Mesenchymal stem cell (in vitro differentiated cells and primary cell): Measurements from ENCODE around the gene MIF4GD.
"Not testable (repeated sequence)": the region's sequence is repeated elsewhere in the genome, so short reads cannot be mapped to it uniquely, and the experiment has no call there.

ENCODE experiments used
- DNase-seq: peaks from one replicate; pipeline ENCODE4 v3.0.0-alpha.2; 2013
- H2AFZ ChIP-seq: one replicate; pipeline ENCODE4 v1.6.1; 2013; ENCODE audit warnings: low read depth, mild to moderate bottlenecking, control low read depth, inconsistent platforms, low read length, moderate library complexity
- H2AK5ac ChIP-seq: 2 replicates; pipeline ENCODE4 v1.6.1; 2013; ENCODE audit warnings: low read length, moderate library complexity, mild to moderate bottlenecking, inconsistent platforms; ENCODE audit not compliant: severe bottlenecking
- H2BK120ac ChIP-seq: one replicate; pipeline ENCODE4 v1.6.1; 2013; ENCODE audit warnings: low read depth, mild to moderate bottlenecking, inconsistent platforms, low read length, moderate library complexity
- H2BK12ac ChIP-seq, 2 experiments: one replicate each; pipeline ENCODE4 v1.6.1; 2013; ENCODE audit warnings: inconsistent platforms in 2 of 2, low read length in 2 of 2, mild to moderate bottlenecking in 2 of 2, moderate library complexity in 2 of 2, control low read depth in 1 of 2
- H2BK15ac ChIP-seq: one replicate; pipeline ENCODE4 v1.6.1; 2013; ENCODE audit warnings: mild to moderate bottlenecking, low read depth, inconsistent platforms; ENCODE audit not compliant: poor library complexity, severe bottlenecking
- H2BK5ac ChIP-seq: 2 replicates; pipeline ENCODE4 v1.6.1; 2013; ENCODE audit warnings: low read depth, mild to moderate bottlenecking, low read length, control low read depth, inconsistent platforms; ENCODE audit not compliant: poor library complexity, severe bottlenecking
- H3K14ac ChIP-seq, 2 experiments: one replicate each; pipeline ENCODE4 v1.6.1; 2013; ENCODE audit warnings: inconsistent platforms in 2 of 2, low read length in 2 of 2, control low read depth in 1 of 2, mild to moderate bottlenecking in 1 of 2, moderate library complexity in 1 of 2
- H3K18ac ChIP-seq, 2 experiments: one replicate each; pipeline ENCODE4 v1.6.1; 2013; ENCODE audit warnings: inconsistent platforms in 2 of 2, low read length in 2 of 2, control low read depth in 1 of 2, low read depth in 1 of 2, mild to moderate bottlenecking in 1 of 2
- H3K23ac ChIP-seq, 2 experiments: one replicate each; pipeline ENCODE4 v1.6.1; 2013; ENCODE audit warnings: inconsistent platforms in 2 of 2, low read length in 2 of 2, mild to moderate bottlenecking in 2 of 2, moderate library complexity in 2 of 2, control low read depth in 1 of 2
- H3K27ac ChIP-seq: 2 replicates; pipeline ENCODE4 v1.5.1; 2013; ENCODE audit warnings: mild to moderate bottlenecking, moderate library complexity, low read length, control low read depth, inconsistent platforms; ENCODE audit not compliant: poor library complexity, severe bottlenecking
- H3K27me3 ChIP-seq, 2 experiments: 2 replicates each; pipeline versions ENCODE4 v1.6.1 to v1.7.0; 2013; ENCODE audit warnings: low read length in 2 of 2, mild to moderate bottlenecking in 2 of 2, moderate library complexity in 2 of 2, control low read depth in 1 of 2, inconsistent platforms in 1 of 2; ENCODE audit not compliant: control insufficient read depth in 1 of 2, insufficient read depth in 1 of 2
- H3K36me3 ChIP-seq, 2 experiments: 2 replicates each; pipeline versions ENCODE4 v1.6.1 to v1.7.0; 2013; ENCODE audit warnings: low read length in 2 of 2, control low read depth in 1 of 2, inconsistent platforms in 1 of 2, low read depth in 1 of 2, mild to moderate bottlenecking in 1 of 2; ENCODE audit not compliant: insufficient read depth in 2 of 2, control insufficient read depth in 1 of 2
- H3K4ac ChIP-seq, 2 experiments: one replicate each; pipeline ENCODE4 v1.6.1; 2013; ENCODE audit warnings: inconsistent platforms in 2 of 2, low read length in 2 of 2, mild to moderate bottlenecking in 2 of 2, moderate library complexity in 2 of 2, control low read depth in 1 of 2, low read depth in 1 of 2
- H3K4me1 ChIP-seq: 2 replicates; pipeline ENCODE4 v1.6.1; 2013; ENCODE audit warnings: low read depth, low read length, control low read depth; ENCODE audit not compliant: control insufficient read depth, insufficient read depth
- H3K4me2 ChIP-seq: 2 replicates; pipeline ENCODE4 v1.6.1; 2013; ENCODE audit warnings: low read length, mild to moderate bottlenecking, inconsistent platforms; ENCODE audit not compliant: poor library complexity, severe bottlenecking
- H3K4me3 ChIP-seq, 2 experiments: 2 replicates each; pipeline versions ENCODE4 v1.5.1 to v1.7.0; 2013; ENCODE audit warnings: low read length in 2 of 2, mild to moderate bottlenecking in 2 of 2, control low read depth in 1 of 2, low read depth in 1 of 2; ENCODE audit not compliant: insufficient read depth in 1 of 2
- H3K79me1 ChIP-seq: replicated peaks from 2 replicates; pipeline ENCODE4 v1.6.1; 2013; ENCODE audit warnings: mild to moderate bottlenecking, control low read depth, low read length, inconsistent platforms; ENCODE audit not compliant: poor library complexity, severe bottlenecking
- H3K9ac ChIP-seq: 2 replicates; pipeline ENCODE4 v1.7.0; 2013; ENCODE audit warnings: mild to moderate bottlenecking, low read length, moderate library complexity
- H3K9me3 ChIP-seq: 2 replicates; pipeline ENCODE4 v1.7.0; 2013; ENCODE audit warnings: mild to moderate bottlenecking, low read length; ENCODE audit not compliant: control insufficient read depth
- H4K8ac ChIP-seq: one replicate; pipeline ENCODE4 v1.6.1; 2013; ENCODE audit warnings: inconsistent platforms, mild to moderate bottlenecking, low read length, moderate library complexity
- H4K91ac ChIP-seq: one replicate; pipeline ENCODE4 v1.6.1; 2013; ENCODE audit warnings: mild to moderate bottlenecking, low read length, inconsistent platforms
- WGBS: methylation state at CpG from one replicate; pipeline ENCODE4 v1.1.7; 2013; ENCODE audit warnings: mixed read lengths; 5-methylcytosine and 5-hydroxymethylcytosine counted together

The MIF4GD gene

DNA sequence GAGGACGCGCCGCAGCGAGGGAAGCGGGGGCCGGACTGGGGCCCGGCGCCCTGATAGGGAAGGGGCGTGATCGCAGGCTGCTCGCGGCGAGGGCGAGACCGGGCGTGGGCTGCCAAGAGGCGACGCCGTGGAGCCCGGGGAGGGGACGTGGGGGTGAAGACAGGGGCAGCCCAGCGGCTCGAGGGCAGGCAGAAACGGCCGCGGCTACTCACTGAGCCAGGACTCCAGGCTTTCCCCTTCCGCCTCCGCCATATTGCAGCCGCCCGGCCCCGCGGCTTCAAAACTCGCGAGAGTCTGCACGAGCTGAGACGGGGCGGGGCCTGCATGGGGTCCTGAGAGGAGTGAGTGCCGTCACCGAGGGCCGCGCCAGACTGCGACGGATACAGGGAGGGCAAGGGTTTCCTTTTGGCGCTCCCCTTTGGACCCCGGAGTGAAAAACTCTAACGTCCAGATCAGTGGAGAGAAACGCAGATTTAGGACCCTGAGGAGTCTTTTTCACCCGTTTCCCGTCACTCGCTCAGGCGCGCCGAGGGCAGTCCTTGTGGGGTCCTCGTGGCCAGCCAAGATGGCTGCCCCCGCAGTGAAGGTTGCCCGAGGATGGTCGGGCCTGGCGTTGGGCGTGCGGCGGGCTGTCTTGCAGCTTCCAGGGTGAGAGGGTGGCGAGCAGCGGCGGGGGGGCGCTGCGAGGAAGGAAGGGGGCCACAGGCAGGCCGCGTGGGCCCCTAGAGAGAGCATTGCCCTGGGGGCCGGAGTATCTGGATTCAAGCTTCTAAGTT lies 9.5 kb downstream of the MIF4GD start, which contains the start of the genes GGA3 and MRPS7:
Gene GGA3 (minus strand): TSS at position 271 of the 776 bp plus-strand sequence. CDS start 19 bp downstream, at position 252.
Gene MRPS7 (plus strand): TSS at position 544 of the 776 bp plus-strand sequence. CDS start 22 bp downstream, at position 566.
- Histone ChIP-seq H2BK5ac (peak within 1 kb of the TSS; percentile 97), H3K4me1 (peaks cover 4% of the 10 kb centered on the region), H4K8ac (peak within 1 kb of the TSS; percentile 100), H2AFZ (peak within 1 kb of the TSS; percentile 75), H2BK120ac (peak within 1 kb of the TSS; percentile 86), H3K18ac (peak within 1 kb of the TSS; percentile 98 to 99), H2BK12ac (no peak within 1 kb of the TSS), H3K9ac (peak within 1 kb of the TSS; percentile 100), H3K14ac (peak within 1 kb of the TSS in 1 of 2 experiments; percentile 100), H2BK15ac (peak within 1 kb of the TSS; percentile 98), H3K36me3 (peaks cover 25 to 42% of the 10 kb centered on the region in 2 experiments), H3K4ac (peak within 1 kb of the TSS; percentile 97 to 98), H3K27me3 (no peaks in the 10 kb centered on the region), H3K79me1 (peaks cover 21% of the 10 kb centered on the region), H3K23ac (peak within 1 kb of the TSS; percentile 11 to 71), H4K91ac (peak within 1 kb of the TSS; percentile 99), H3K4me3 (peak within 1 kb of the TSS; percentile 99 to 100), H3K9me3 (no peaks in the 10 kb centered on the region), H3K4me2 (peak within 1 kb of the TSS; percentile 90), H2AK5ac (no peak within 1 kb of the TSS), H3K27ac (peak within 1 kb of the TSS; percentile 100)
- DNase-seq, result peak; percentile 95
- WGBS, result under 1% methylated on average over 66 of the region's 69 CpGs

DNA sequence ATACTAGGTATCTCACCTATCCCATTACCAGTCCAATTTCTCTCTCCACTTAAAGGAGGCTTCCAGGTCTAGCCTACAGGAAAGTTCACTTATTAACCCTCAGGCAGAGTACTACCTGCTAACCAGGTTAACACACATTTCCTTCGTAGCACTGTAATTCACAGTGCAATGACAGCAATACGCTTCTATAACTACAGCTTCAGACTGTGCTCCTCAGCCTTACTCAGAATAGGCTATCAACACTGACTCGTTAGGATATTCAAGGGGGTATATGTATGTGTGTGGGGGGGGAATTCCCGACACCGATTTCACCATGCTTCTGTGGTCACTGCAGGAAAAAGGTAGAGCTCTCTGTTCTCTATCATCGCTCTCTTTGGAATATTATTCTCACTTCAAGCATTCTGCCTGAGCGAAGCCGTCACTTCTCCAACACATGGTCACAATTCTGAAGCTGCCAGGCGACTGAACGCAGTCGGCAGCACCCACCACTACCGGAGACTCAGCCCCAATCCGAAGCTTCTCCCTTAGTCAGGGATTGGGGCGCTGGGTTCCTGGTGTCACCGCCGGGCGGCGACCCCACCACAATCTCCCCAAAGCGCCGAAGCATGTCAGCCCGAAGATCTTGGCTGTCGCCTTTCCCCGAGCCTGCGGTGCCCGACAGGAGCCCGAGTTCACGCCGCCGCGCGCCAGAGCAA lies 10.2 kb downstream of the MIF4GD start:
- peaks cover 19 to 35% of the 10 kb centered on the region in 2 experiments for H3K36me3 ChIP-seq
- peak overlapping the region; percentile 75 for H2AFZ ChIP-seq
- WGBS, result 6% methylated on average over 24 of the region's 31 CpGs

DNA sequence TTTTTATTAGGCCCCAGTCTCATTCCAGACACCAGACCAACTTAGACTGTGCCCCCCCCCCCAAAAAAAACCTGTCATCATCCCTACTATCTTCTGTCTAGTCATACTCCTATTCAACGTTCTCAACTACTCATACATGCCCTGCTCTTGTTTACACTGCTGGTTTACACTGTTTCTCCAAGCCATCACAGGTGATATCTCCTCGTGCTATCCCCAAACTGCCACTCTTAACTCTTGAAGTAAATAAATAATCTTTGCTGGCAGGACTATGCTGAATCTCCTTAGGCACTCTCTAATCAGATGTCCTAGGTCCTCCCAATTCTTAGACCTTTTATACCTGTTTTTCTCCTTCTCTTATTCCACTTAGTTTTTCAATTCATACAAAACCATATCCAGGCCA lies 13.8 kb downstream of the MIF4GD start:
- not testable (repeated sequence) for H3K9ac ChIP-seq, H2BK12ac ChIP-seq, H3K4me2 ChIP-seq, DNase-seq, H4K8ac ChIP-seq, H2BK15ac ChIP-seq, H4K91ac ChIP-seq, H2AK5ac ChIP-seq, H3K9me3 ChIP-seq, H2BK120ac ChIP-seq, H3K36me3 ChIP-seq, H3K18ac ChIP-seq, H3K23ac ChIP-seq, H3K4ac ChIP-seq, H3K79me1 ChIP-seq, H2BK5ac ChIP-seq, H3K4me1 ChIP-seq, H2AFZ ChIP-seq, H3K14ac ChIP-seq, H3K27me3 ChIP-seq, H3K27ac ChIP-seq, H3K4me3 ChIP-seq
- 74% methylated on average over 2 of the region's 2 CpGs for WGBS

More for the DNA sequence above, 10.2 kb downstream of the MIF4GD start:
- H2AK5ac ChIP-seq, result no peak overlapping the region
- H3K23ac ChIP-seq, result peak overlapping the region; percentile 11 to 71
- H3K4me2 ChIP-seq, result peak overlapping the region; percentile 75
- peak; percentile 70 for DNase-seq
- no peak overlapping the region for H2BK5ac ChIP-seq
- H2BK120ac ChIP-seq, result peak overlapping the region; percentile 86
- H3K14ac ChIP-seq, result peak overlapping the region in 1 of 2 experiments; percentile 100
- peak overlapping the region; percentile 91 to 99 for H3K18ac ChIP-seq
- H3K27ac ChIP-seq, result no peak overlapping the region
- H3K4ac ChIP-seq, result peak overlapping the region; percentile 94 to 98
- peak overlapping the region; percentile 99 to 100 for H3K4me3 ChIP-seq
- H4K8ac ChIP-seq, result peak overlapping the region; percentile 100
- H3K27me3 ChIP-seq, result no peaks in the 10 kb centered on the region
- no peak overlapping the region for H2BK12ac ChIP-seq
- H3K9ac ChIP-seq, result peak overlapping the region; percentile 100
- H2BK15ac ChIP-seq, result peak overlapping the region; percentile 98
- H3K4me1 ChIP-seq, result peaks cover 4% of the 10 kb centered on the region
- peaks cover 19% of the 10 kb centered on the region for H3K79me1 ChIP-seq
- peak overlapping the region; percentile 99 for H4K91ac ChIP-seq
- H3K9me3 ChIP-seq, result no peaks in the 10 kb centered on the region
